GM13977 (cell line): Measurements from ENCODE around the gene SERPINA10.

ENCODE experiments used
- DNase-seq: peaks from one replicate; pipeline ENCODE4 v3.0.0; 2012; ENCODE audit warnings: low spot score
- in situ Hi-C: fragments of 300-500 bp; cut with MboI; formaldehyde crosslinking; loops from one replicate; pipeline ENCODE4 v1.12.0; 2022; ENCODE audit warnings: low sequenced_read_pairs, low pct_unique_long_range_greater_than_20kb, mixed read lengths, inconsistent platforms; ENCODE audit not compliant: unreplicated experiment
- TF ChIP-seq, protein P1 (sequence below): IDR thresholded peaks from 2 replicates; pipeline ENCODE4 v1.5.1; 2012; ENCODE audit warnings: mild to moderate bottlenecking, control low read depth; ENCODE audit not compliant: insufficient read depth; ENCODE audit errors: extremely low read depth, missing control alignments

SERPINA10 gene

DNA sequence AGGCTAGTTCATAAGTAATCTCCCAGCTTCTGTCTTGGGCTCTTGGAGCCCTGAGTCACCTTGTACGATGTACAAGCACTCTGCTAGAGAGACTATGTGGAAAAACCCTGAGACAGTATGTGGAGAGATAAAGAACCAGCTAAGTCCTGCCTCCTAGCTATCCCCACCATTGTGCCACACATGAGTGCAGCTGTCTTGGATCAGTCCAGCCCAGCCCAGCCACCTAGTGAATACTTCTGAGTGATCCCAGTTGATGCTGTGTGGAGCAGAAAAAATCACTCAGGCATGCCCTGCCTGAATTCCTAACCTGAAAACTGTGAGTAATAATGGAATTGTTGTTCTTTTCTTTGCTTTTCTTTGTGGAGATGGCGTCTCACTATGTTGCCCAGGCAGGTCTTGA is 35.1 kb upstream of the SERPINA10 start:
- DNase-seq = no peak
- in situ Hi-C loops = no loop called here
- TF ChIP-seq, protein P1, sequence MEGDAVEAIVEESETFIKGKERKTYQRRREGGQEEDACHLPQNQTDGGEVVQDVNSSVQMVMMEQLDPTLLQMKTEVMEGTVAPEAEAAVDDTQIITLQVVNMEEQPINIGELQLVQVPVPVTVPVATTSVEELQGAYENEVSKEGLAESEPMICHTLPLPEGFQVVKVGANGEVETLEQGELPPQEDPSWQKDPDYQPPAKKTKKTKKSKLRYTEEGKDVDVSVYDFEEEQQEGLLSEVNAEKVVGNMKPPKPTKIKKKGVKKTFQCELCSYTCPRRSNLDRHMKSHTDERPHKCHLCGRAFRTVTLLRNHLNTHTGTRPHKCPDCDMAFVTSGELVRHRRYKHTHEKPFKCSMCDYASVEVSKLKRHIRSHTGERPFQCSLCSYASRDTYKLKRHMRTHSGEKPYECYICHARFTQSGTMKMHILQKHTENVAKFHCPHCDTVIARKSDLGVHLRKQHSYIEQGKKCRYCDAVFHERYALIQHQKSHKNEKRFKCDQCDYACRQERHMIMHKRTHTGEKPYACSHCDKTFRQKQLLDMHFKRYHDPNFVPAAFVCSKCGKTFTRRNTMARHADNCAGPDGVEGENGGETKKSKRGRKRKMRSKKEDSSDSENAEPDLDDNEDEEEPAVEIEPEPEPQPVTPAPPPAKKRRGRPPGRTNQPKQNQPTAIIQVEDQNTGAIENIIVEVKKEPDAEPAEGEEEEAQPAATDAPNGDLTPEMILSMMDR = no peak

DNA sequence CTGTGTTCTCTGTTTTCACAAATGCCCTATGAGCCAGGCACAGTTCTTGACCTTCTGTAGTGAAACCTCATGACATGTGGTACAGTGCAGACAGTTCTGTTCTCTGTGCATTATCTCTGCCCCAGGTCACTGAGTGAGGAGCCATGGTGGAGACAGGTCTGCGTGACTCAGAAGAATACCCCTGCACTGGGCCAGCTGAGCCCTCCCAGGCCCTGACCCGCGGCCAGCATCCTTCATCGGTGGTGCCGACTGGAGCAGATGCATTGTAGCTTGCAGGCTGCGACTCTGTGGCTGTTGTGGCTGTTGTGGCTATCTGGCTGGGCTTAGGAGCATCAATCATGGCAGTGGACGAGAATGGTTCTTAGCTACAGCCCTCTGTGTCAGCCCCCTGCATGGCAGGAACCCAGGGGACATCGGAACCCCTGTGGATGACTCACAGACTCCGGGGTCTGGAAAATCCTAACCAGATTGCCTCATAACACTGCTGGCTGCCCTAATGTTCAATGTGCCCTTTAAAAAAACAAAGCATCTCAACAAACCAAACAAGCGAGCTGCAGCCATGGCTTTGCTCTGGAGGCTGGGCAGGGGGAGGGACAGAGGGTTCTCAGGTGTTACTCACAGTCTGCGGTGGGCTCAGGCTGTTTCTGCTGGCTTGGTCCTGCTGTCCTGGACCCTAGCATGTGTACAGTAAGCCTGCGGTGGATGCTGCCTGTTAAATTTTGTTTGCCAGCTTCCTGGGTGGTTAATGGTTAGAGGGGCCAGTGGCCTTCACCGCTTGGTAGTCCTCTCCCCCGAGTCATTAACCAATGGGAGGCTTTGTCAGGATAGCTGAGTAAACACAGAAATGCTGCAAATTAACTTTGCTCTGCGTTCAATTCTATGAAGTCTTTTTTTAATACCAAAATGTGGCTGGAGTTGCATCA is 29.8 kb upstream of the SERPINA10 start, which contains the start of gene SERPINA6:
SERPINA6 (minus strand) TSS at position 689 of the 923 bp plus-strand sequence. CDS start 8,688 bp downstream, outside the sequence.
- TF ChIP-seq, protein P1 = no peak
- no peak for DNase-seq
- in situ Hi-C loops = no loop called here

DNA sequence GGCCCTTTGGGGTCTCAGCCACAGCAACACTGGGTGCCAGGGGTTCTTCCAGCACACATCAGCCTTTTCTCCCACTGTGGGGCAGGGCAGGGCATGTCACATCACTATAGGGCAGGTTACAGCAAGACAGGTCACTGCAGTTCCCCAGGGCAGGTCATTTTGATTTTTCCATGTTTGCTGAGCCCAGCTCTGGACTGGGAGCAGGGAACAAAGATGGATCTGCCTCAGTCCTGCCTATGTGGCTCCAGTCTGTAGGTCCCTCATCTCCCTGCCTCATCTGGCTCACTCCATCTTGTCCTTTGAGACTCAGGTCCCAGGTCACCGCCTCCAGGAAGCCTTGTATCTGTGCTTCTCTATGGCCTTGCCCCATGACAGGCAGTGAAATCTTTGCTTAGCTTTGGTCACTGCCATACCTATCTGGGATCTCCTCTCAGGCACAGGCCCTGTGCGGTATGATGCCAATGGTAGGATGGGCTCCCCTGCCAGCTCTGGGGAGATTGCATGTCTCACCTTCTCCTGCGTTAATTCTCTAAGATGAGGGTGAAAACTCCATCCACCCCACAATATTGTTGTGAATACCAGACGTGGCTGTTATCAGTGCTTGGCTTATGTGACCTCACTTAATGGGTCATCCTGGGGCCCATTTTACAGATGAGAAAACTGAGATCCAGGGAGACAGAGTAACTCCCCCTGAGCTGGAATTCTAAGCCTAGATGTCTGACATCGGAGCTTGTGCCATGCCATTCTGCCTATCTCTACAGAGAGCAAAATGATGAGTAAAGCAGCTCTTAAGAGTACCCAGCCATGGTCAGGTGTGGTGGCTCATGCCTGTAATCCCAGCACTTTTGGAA is 28.6 kb upstream of the SERPINA10 start:
- in situ Hi-C loops = no loop called here
- DNase-seq = no peak
- TF ChIP-seq, protein P1 = no peak

DNA sequence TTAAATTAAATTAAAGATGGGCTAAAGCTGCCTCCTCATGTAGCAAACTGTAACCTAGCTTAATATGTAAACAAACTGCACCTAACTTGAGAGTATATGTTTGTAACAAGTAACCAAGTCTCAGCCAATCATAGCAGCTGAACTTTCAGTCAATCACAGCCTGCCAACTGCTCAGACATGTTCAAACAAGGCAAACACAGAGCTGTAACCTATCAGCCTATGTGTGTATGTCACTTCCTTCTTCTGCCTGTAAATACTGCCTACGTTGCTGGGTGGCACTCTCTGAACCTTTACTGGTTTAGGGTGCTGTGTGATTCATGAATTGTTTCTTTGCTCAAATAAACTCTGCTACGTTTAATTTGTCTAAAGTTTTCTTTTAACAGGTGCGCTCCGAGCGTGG is 27.2 kb upstream of the SERPINA10 start:
- DNase-seq = no peak
- TF ChIP-seq, protein P1 = no peak
- in situ Hi-C loops = no loop called here

DNA sequence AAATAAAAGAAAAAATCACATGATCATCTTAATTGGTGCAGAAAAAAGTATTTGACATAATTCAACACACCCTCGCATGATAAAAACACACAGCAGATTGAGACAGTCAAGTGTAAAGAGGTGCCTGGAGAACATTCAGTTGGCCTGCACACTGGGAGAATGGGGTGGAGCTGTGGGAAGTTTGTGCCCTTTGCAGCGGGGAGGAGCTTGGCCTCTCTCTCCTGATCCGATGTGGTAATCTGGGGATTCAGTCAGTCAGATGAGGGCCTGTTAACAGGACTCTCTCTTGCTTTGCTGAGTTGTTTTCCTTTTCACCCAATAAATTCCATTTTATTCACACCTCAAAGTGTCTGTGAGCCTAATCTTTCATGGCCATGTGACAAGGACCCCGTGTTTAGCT is 24.2 kb upstream of the SERPINA10 start:
- in situ Hi-C loops = no loop called here
- TF ChIP-seq, protein P1 = no peak
- no peak for DNase-seq

DNA sequence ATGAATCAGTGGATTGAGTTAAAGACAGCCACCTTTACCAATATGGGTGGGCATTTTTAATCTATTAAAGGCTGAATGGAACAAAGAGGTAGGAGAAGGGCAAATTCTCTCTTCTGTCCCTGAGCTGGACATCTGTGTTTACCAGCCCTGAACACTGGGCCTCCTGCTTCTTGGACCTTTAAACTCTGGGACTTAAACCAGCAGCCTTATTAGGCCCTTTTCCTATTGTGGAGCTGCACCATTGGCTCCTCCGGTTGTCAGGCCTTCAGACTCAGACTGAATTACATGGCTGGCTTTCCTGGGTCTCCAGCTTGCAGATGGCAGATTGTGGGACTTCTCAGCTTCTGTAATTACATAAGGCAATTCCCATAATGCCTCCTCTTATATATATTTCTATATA is 23.6 kb upstream of the SERPINA10 start:
- TF ChIP-seq, protein P1 = no peak
- in situ Hi-C loops = no loop called here
- no peak for DNase-seq
